Measurements from ENCODE around the gene HMGCLL1. TPM values are rescaled to one million over a fixed set of nuclear protein-coding genes. Genes with fewer than 3 reads are reported as not detected.

The HMGCLL1 gene
- total and polyA plus RNA-seq, 2 donors from 2014 or later = 0.94 to 2.0 TPM

DNA sequence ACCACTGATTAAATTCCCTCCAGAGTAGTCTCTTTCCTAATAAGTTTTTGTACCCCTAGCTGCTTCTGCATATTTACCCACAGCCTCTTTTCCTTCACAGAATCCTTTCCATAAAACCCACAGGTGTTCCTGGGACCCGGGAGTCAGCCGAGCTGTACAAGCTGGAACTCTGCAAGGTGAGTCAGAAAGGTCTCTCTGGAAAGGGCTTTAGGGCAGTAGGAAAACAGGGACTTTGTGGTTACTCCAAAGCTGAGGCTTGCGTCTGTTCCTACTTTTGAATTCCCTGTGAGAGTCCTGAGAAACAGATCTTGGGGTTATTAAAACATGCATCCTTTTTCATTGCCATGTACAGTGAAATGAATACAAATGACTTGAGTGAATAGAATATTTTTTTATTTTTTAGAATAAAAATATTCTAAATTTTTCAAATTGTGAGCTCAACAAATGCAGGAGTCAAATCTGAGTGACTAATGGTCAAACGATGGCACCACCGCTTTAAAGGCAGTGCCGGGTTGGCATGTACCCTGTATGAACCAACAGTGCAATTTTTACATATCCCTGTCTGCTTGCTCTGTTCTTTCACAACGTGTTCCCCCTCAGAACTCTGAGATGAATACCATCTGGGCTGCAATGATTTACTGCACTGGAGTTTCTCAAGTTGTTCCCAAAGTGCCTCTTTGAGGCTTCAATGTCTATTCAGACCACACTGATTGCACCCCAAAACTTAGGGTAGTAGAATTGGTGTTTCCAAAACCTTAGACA lies 173.3 kb downstream of the HMGCLL1 start:
- TF ChIP-seq, protein P1, sequence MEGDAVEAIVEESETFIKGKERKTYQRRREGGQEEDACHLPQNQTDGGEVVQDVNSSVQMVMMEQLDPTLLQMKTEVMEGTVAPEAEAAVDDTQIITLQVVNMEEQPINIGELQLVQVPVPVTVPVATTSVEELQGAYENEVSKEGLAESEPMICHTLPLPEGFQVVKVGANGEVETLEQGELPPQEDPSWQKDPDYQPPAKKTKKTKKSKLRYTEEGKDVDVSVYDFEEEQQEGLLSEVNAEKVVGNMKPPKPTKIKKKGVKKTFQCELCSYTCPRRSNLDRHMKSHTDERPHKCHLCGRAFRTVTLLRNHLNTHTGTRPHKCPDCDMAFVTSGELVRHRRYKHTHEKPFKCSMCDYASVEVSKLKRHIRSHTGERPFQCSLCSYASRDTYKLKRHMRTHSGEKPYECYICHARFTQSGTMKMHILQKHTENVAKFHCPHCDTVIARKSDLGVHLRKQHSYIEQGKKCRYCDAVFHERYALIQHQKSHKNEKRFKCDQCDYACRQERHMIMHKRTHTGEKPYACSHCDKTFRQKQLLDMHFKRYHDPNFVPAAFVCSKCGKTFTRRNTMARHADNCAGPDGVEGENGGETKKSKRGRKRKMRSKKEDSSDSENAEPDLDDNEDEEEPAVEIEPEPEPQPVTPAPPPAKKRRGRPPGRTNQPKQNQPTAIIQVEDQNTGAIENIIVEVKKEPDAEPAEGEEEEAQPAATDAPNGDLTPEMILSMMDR (IDR thresholded peaks at IDR 0.05; ENCODE audit: borderline replicate concordance, extremely low read depth, insufficient read depth) = no peak
- H3K27me3 ChIP-seq (ENCODE audit: control insufficient read depth, insufficient read depth, low read length) = no peaks in the 10 kb centered on the region
- no peak overlapping the region for H3K4me3 ChIP-seq (ENCODE audit: low read length in 3 of 3)
- H3K36me3 ChIP-seq (ENCODE audit: control insufficient read depth in 2 of 3, insufficient read depth in 3 of 3, low read length in 3 of 3) = no peaks in the 10 kb centered on the region
- FAIRE-seq (no peak), DNase-seq (no peak)
- no peaks in the 10 kb centered on the region for H3K9me3 ChIP-seq (ENCODE audit: control insufficient read depth in 2 of 3, insufficient read depth in 1 of 3, low read length in 3 of 3)
- intact Hi-C loops (cut with DNase I) = no loop called here
- H3K4me1 ChIP-seq (ENCODE audit: control insufficient read depth in 2 of 3, insufficient read depth in 2 of 3, low read depth in 1 of 3, low read length in 3 of 3) = no peaks in the 10 kb centered on the region
- no peak overlapping the region for H3K9ac ChIP-seq (ENCODE audit: low read length in 3 of 3)
- no peak overlapping the region for H3K27ac ChIP-seq (ENCODE audit: low read depth in 2 of 2, low read length in 2 of 2)

DNA sequence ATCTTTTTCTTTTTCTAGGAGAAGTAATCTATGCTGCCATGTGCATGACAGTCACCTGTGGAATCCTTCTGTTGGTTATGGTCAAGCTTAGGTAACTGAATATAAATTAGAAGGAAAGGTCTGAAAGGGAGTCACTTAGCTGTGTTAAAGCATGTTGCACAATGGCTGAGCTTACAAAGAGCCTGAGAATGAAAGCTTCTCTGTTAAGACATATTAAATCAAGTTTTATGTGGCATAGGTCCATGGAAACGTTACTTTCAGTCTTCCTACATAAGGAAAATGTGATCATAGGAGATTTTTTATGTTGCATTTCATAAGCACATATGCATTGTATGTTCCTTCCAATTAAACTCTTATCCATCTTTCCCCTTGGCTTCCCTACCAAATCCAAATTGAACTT lies 179.6 kb downstream of the HMGCLL1 start:
- intact Hi-C loops (cut with DNase I) = no loop called here
- H3K4me3 ChIP-seq (ENCODE audit: low read length in 3 of 3) = no peak overlapping the region
- H3K4me1 ChIP-seq (ENCODE audit: control insufficient read depth in 2 of 3, insufficient read depth in 2 of 3, low read depth in 1 of 3, low read length in 3 of 3) = no peaks in the 10 kb centered on the region
- no peaks in the 10 kb centered on the region for H3K27me3 ChIP-seq (ENCODE audit: control insufficient read depth, insufficient read depth, low read length)
- H3K9me3 ChIP-seq (ENCODE audit: control insufficient read depth in 2 of 3, insufficient read depth in 1 of 3, low read length in 3 of 3) = no peaks in the 10 kb centered on the region
- no peaks in the 10 kb centered on the region for H3K36me3 ChIP-seq (ENCODE audit: control insufficient read depth in 2 of 3, insufficient read depth in 3 of 3, low read length in 3 of 3)
- no peak for FAIRE-seq
- no peak overlapping the region for H3K9ac ChIP-seq (ENCODE audit: low read length in 3 of 3)
- TF ChIP-seq, protein P1 (IDR thresholded peaks at IDR 0.05; ENCODE audit: borderline replicate concordance, extremely low read depth, insufficient read depth) = no peak
- no peak overlapping the region for H3K27ac ChIP-seq (ENCODE audit: low read depth in 2 of 2, low read length in 2 of 2)
- peak in 2 of 5 donors; percentile 36 to 45 for DNase-seq

DNA sequence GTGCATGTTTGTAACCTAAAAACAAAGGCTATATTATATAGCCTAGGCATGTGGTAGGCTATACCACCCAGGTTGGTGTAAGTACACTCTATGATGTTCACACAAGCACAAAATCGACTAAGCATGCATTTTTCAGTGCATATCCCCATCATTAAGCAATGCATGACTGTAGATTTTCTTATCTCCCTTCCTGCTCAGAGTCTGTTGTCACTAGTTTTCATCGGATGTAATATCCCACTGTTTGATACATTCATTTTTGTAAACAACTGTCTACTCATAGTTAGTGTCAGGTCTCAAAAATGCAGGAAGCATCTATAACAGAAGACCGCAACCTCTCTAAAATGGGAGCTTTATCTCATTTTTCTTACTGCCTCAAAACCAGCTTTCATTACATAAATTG lies 181.0 kb downstream of the HMGCLL1 start:
- FAIRE-seq = no peak
- no peaks in the 10 kb centered on the region for H3K9me3 ChIP-seq (ENCODE audit: control insufficient read depth in 2 of 3, insufficient read depth in 1 of 3, low read length in 3 of 3)
- H3K36me3 ChIP-seq (ENCODE audit: control insufficient read depth in 2 of 3, insufficient read depth in 3 of 3, low read length in 3 of 3) = no peaks in the 10 kb centered on the region
- H3K9ac ChIP-seq (ENCODE audit: low read length in 3 of 3) = no peak overlapping the region
- no peak overlapping the region for H3K27ac ChIP-seq (ENCODE audit: low read depth in 2 of 2, low read length in 2 of 2)
- no peaks in the 10 kb centered on the region for H3K4me1 ChIP-seq (ENCODE audit: control insufficient read depth in 2 of 3, insufficient read depth in 2 of 3, low read depth in 1 of 3, low read length in 3 of 3)
- TF ChIP-seq, protein P1 (IDR thresholded peaks at IDR 0.05; ENCODE audit: borderline replicate concordance, extremely low read depth, insufficient read depth) = no peak
- H3K4me3 ChIP-seq (ENCODE audit: low read length in 3 of 3) = no peak overlapping the region
- no peaks in the 10 kb centered on the region for H3K27me3 ChIP-seq (ENCODE audit: control insufficient read depth, insufficient read depth, low read length)
- no peak for DNase-seq
- intact Hi-C loops (cut with DNase I) = no loop called here

All from kidney (tissue), 14 donors.